ENCODE data around the gene PTPRA.

PTPRA gene

GRCh38 chr20:2919518-2920245 is 46.4 kb downstream of the PTPRA start:
- Histone ChIP-seq H3K18ac (ENCODE audit: low read length) (no peak overlapping the region), H3K27me3 (ENCODE audit: control insufficient read depth in 3 of 3, insufficient read depth in 3 of 3, low read depth in 1 of 3, low read length in 3 of 3) (no peaks in the 10 kb centered on the region), H4K91ac (ENCODE audit: low read depth, low read length, poor library complexity) (no peak overlapping the region), H3K79me1 (ENCODE audit: low read depth, low read length) (peaks cover 2% of the 10 kb centered on the region), H3K4me1 (ENCODE audit: control insufficient read depth in 2 of 2, insufficient read depth in 1 of 2, low read depth in 1 of 2, low read length in 2 of 2) (no peaks in the 10 kb centered on the region), H4K8ac (ENCODE audit: low read depth, low read length) (no peak overlapping the region), H2AK5ac (ENCODE audit: low read depth, low read length) (no peak overlapping the region), H3K14ac (ENCODE audit: low read length) (no peak overlapping the region), H2BK120ac (ENCODE audit: low read depth, low read length) (no peak overlapping the region), H3K23ac (ENCODE audit: low read depth, low read length, poor library complexity) (no peak overlapping the region), H2BK15ac (ENCODE audit: low read length) (no peak overlapping the region), H3K9me3 (replicated peaks in 1 of 2; ENCODE audit: control insufficient read depth in 2 of 2, insufficient read depth in 1 of 2, low read depth in 1 of 2, low read length in 2 of 2) (peaks cover 0 to 20% of the 10 kb centered on the region in 2 donors), H2BK12ac (ENCODE audit: low read length) (no peak overlapping the region), H3K36me3 (replicated peaks in 1 of 2; ENCODE audit: control insufficient read depth in 2 of 2, insufficient read depth in 2 of 2, low read length in 2 of 2) (peaks cover 4 to 28% of the 10 kb centered on the region in 2 donors), H2AFZ (ENCODE audit: low read length) (no peak overlapping the region), H3K9ac (ENCODE audit: low read depth, low read length, poor library complexity) (no peak overlapping the region), H3K4me3 (ENCODE audit: low read length in 2 of 2) (no peak overlapping the region), H3K4ac (ENCODE audit: low read length) (no peak overlapping the region), H3K4me2 (ENCODE audit: insufficient read depth, low read length, poor library complexity, severe bottlenecking) (no peak overlapping the region), H3K27ac (replicated peaks; ENCODE audit: low read length) (no peak overlapping the region), H2BK5ac (ENCODE audit: low read length) (no peak overlapping the region)
- no CpG with 5 or more reads among the region's 2 CpGs for WGBS, 2 donors (ENCODE audit: extremely low coverage in 2 of 2, insufficient read length in 2 of 2, insufficient replicate concordance in 1 of 2)
- DNase-seq (ENCODE audit: low spot score), result no peak

GRCh38 chr20:2920473-2920872 is 47.2 kb downstream of the PTPRA start:
- Histone ChIP-seq H4K91ac (ENCODE audit: low read depth, low read length, poor library complexity) (no peak overlapping the region), H2BK5ac (ENCODE audit: low read length) (no peak overlapping the region), H2BK15ac (ENCODE audit: low read length) (no peak overlapping the region), H2AFZ (ENCODE audit: low read length) (no peak overlapping the region), H2BK120ac (ENCODE audit: low read depth, low read length) (no peak overlapping the region), H3K4ac (ENCODE audit: low read length) (no peak overlapping the region), H3K36me3 (replicated peaks in 1 of 2; ENCODE audit: control insufficient read depth in 2 of 2, insufficient read depth in 2 of 2, low read length in 2 of 2) (peaks cover 4 to 36% of the 10 kb centered on the region in 2 donors), H4K8ac (ENCODE audit: low read depth, low read length) (no peak overlapping the region), H2AK5ac (ENCODE audit: low read depth, low read length) (no peak overlapping the region), H3K4me3 (ENCODE audit: low read length in 2 of 2) (no peak overlapping the region), H3K27me3 (ENCODE audit: control insufficient read depth in 3 of 3, insufficient read depth in 3 of 3, low read depth in 1 of 3, low read length in 3 of 3) (no peaks in the 10 kb centered on the region), H3K23ac (ENCODE audit: low read depth, low read length, poor library complexity) (no peak overlapping the region), H3K4me2 (ENCODE audit: insufficient read depth, low read length, poor library complexity, severe bottlenecking) (no peak overlapping the region), H3K79me1 (ENCODE audit: low read depth, low read length) (peaks cover 2% of the 10 kb centered on the region), H3K4me1 (ENCODE audit: control insufficient read depth in 2 of 2, insufficient read depth in 1 of 2, low read depth in 1 of 2, low read length in 2 of 2) (no peaks in the 10 kb centered on the region), H3K27ac (replicated peaks; ENCODE audit: low read length) (no peak overlapping the region), H3K9ac (ENCODE audit: low read depth, low read length, poor library complexity) (no peak overlapping the region), H2BK12ac (ENCODE audit: low read length) (no peak overlapping the region), H3K14ac (ENCODE audit: low read length) (no peak overlapping the region), H3K9me3 (replicated peaks in 1 of 2; ENCODE audit: control insufficient read depth in 2 of 2, insufficient read depth in 1 of 2, low read depth in 1 of 2, low read length in 2 of 2) (peaks cover 0 to 13% of the 10 kb centered on the region in 2 donors), H3K18ac (ENCODE audit: low read length) (no peak overlapping the region)
- no peak for DNase-seq (ENCODE audit: low spot score)
- WGBS, 2 donors (ENCODE audit: extremely low coverage in 2 of 2, insufficient read length in 2 of 2, insufficient replicate concordance in 1 of 2), result no CpG with 5 or more reads among the region's 1 CpG

- H3K4me2 ChIP-seq (ENCODE audit: insufficient read depth, low read length, poor library complexity, severe bottlenecking), result no peak overlapping the region
These were observed 48.2 kb downstream of the PTPRA start for GRCh38 chr20:2921506-2921905.

GRCh38 chr20:2922957-2923356 is 49.7 kb downstream of the PTPRA start:
- Histone ChIP-seq H3K18ac (ENCODE audit: low read length) (no peak overlapping the region), H3K9ac (ENCODE audit: low read depth, low read length, poor library complexity) (no peak overlapping the region), H3K4ac (ENCODE audit: low read length) (no peak overlapping the region), H3K27ac (replicated peaks; ENCODE audit: low read length) (no peak overlapping the region), H2AFZ (ENCODE audit: low read length) (no peak overlapping the region), H3K23ac (ENCODE audit: low read depth, low read length, poor library complexity) (no peak overlapping the region), H3K9me3 (replicated peaks in 1 of 2; ENCODE audit: control insufficient read depth in 2 of 2, insufficient read depth in 1 of 2, low read depth in 1 of 2, low read length in 2 of 2) (no peaks in the 10 kb centered on the region), H3K4me1 (ENCODE audit: control insufficient read depth in 2 of 2, insufficient read depth in 1 of 2, low read depth in 1 of 2, low read length in 2 of 2) (no peaks in the 10 kb centered on the region), H2BK120ac (ENCODE audit: low read depth, low read length) (no peak overlapping the region), H4K8ac (ENCODE audit: low read depth, low read length) (no peak overlapping the region), H3K4me2 (ENCODE audit: insufficient read depth, low read length, poor library complexity, severe bottlenecking) (no peak overlapping the region), H2BK12ac (ENCODE audit: low read length) (no peak overlapping the region), H2AK5ac (ENCODE audit: low read depth, low read length) (no peak overlapping the region), H3K4me3 (ENCODE audit: low read length in 2 of 2) (no peak overlapping the region), H2BK15ac (ENCODE audit: low read length) (no peak overlapping the region), H4K91ac (ENCODE audit: low read depth, low read length, poor library complexity) (no peak overlapping the region), H3K14ac (ENCODE audit: low read length) (no peak overlapping the region), H3K36me3 (replicated peaks in 1 of 2; ENCODE audit: control insufficient read depth in 2 of 2, insufficient read depth in 2 of 2, low read length in 2 of 2) (peaks cover 4 to 47% of the 10 kb centered on the region in 2 donors), H3K79me1 (ENCODE audit: low read depth, low read length) (peaks cover 2% of the 10 kb centered on the region), H3K27me3 (ENCODE audit: control insufficient read depth in 3 of 3, insufficient read depth in 3 of 3, low read depth in 1 of 3, low read length in 3 of 3) (no peaks in the 10 kb centered on the region), H2BK5ac (ENCODE audit: low read length) (no peak overlapping the region)
- DNase-seq (ENCODE audit: low spot score), result no peak

More at GRCh38 chr20:2921506-2921905, 48.2 kb downstream of the PTPRA start:
- Histone ChIP-seq H3K18ac (ENCODE audit: low read length) (no peak overlapping the region), H2BK12ac (ENCODE audit: low read length) (no peak overlapping the region), H2AFZ (ENCODE audit: low read length) (no peak overlapping the region), H4K91ac (ENCODE audit: low read depth, low read length, poor library complexity) (no peak overlapping the region), H3K14ac (ENCODE audit: low read length) (no peak overlapping the region), H3K36me3 (replicated peaks in 1 of 2; ENCODE audit: control insufficient read depth in 2 of 2, insufficient read depth in 2 of 2, low read length in 2 of 2) (peaks cover 4 to 40% of the 10 kb centered on the region in 2 donors), H2AK5ac (ENCODE audit: low read depth, low read length) (no peak overlapping the region), H2BK15ac (ENCODE audit: low read length) (no peak overlapping the region), H3K4me1 (ENCODE audit: control insufficient read depth in 2 of 2, insufficient read depth in 1 of 2, low read depth in 1 of 2, low read length in 2 of 2) (no peaks in the 10 kb centered on the region), H3K9ac (ENCODE audit: low read depth, low read length, poor library complexity) (no peak overlapping the region), H3K23ac (ENCODE audit: low read depth, low read length, poor library complexity) (no peak overlapping the region), H3K4me3 (ENCODE audit: low read length in 2 of 2) (no peak overlapping the region), H3K79me1 (ENCODE audit: low read depth, low read length) (peaks cover 2% of the 10 kb centered on the region), H2BK120ac (ENCODE audit: low read depth, low read length) (no peak overlapping the region), H3K27ac (replicated peaks; ENCODE audit: low read length) (no peak overlapping the region), H3K9me3 (replicated peaks in 1 of 2; ENCODE audit: control insufficient read depth in 2 of 2, insufficient read depth in 1 of 2, low read depth in 1 of 2, low read length in 2 of 2) (peaks cover 0 to 3% of the 10 kb centered on the region in 2 donors), H3K4ac (ENCODE audit: low read length) (no peak overlapping the region), H4K8ac (ENCODE audit: low read depth, low read length) (no peak overlapping the region), H2BK5ac (ENCODE audit: low read length) (no peak overlapping the region), H3K27me3 (ENCODE audit: control insufficient read depth in 3 of 3, insufficient read depth in 3 of 3, low read depth in 1 of 3, low read length in 3 of 3) (no peaks in the 10 kb centered on the region)
- WGBS, 2 donors (ENCODE audit: extremely low coverage in 2 of 2, insufficient read length in 2 of 2, insufficient replicate concordance in 1 of 2), result no CpG with 5 or more reads among the region's 4 CpGs
- DNase-seq (ENCODE audit: low spot score), result no peak
